HepG2 (cell line): ENCODE data around the gene CRYGA. TPM values are rescaled to one million over a fixed set of nuclear protein-coding genes. Genes with fewer than 3 reads are reported as not detected.

Experiments used
- ATAC-seq: fragments of 200-7000 bp; cut with Tn5 transposase; 3 replicates; pipeline ENCODE4 v1.9.1; 2020; ENCODE audit warnings: mild to moderate bottlenecking, moderate library complexity
- BruUV-seq: library from RNA; stranded (reverse); fragments of 400-500 nt; replicated peaks from 2 replicates; lab custom pipeline; 2021; lab: Mats Ljungman, UMichigan
- CTCF ChIA-PET: fragments of 300-600 bp; formaldehyde crosslinking; extraction: SDS; loops from one replicate; lab custom pipeline; 2021; ENCODE audit warnings: low total read pairs, inconsistent platforms, low intra/inter-chr PET ratio; lab: Yijun Ruan, JAX
- POLR2A ChIA-PET: fragments of 350-600 bp; sonication (Branson Sonifier 250); formaldehyde crosslinking; loops from one replicate; lab custom pipeline; 2020; ENCODE audit warnings: antibody characterized with exemption, inconsistent platforms; lab: Yijun Ruan, JAX
- DNase-seq: peaks from one replicate; pipeline ENCODE4 v3.0.0-alpha.2; 2015; ENCODE audit warnings: low spot score
- FAIRE-seq: peaks from 3 replicates; lab custom pipeline; 2011; peaks lifted over from hg19 to GRCh38; lab: Jason Lieb, UNC
- H2AFZ ChIP-seq: one replicate; pipeline ENCODE4 v1.6.1; 2011; ENCODE audit warnings: low read length, inconsistent platforms
- H3K27ac ChIP-seq: fragments of 300-600 bp; 3 replicates; pipeline ENCODE4 v1.8.0; 2011; ENCODE audit warnings: mixed run types, mild to moderate bottlenecking, mixed read lengths, low read length, inconsistent platforms; ENCODE audit not compliant: insufficient read depth; ENCODE audit errors: extremely low read length
- H3K27me3 ChIP-seq, 2 experiments: fragments of 200-600 bp in 1 of 2; 2 replicates in 1 of 2; 3 replicates in 1 of 2; pipeline versions ENCODE4 v1.6.0 to v1.8.0; 2011; ENCODE audit warnings: low read length in 2 of 2, mild to moderate bottlenecking in 2 of 2, moderate library complexity in 2 of 2, inconsistent platforms in 1 of 2; ENCODE audit not compliant: insufficient read depth in 2 of 2, control insufficient read depth in 1 of 2
- H3K36me3 ChIP-seq, 2 experiments: fragments of 200-600 bp in 1 of 2; replicated peaks in 1 of 2; 2 replicates in 1 of 2; 3 replicates in 1 of 2; pipeline versions ENCODE4 v1.5.1 to v1.8.0; 2011; ENCODE audit warnings: low read length in 2 of 2, inconsistent platforms in 1 of 2; ENCODE audit not compliant: insufficient read depth in 2 of 2, control insufficient read depth in 1 of 2
- H3K4me1 ChIP-seq: 2 replicates; pipeline ENCODE4 v1.5.1; 2012; ENCODE audit warnings: low read length, inconsistent platforms; ENCODE audit not compliant: insufficient read depth
- H3K4me2 ChIP-seq: 2 replicates; pipeline ENCODE4 v1.6.0; 2011; ENCODE audit warnings: low read depth, low read length, inconsistent platforms
- H3K4me3 ChIP-seq, 3 experiments: fragments of 200-600 bp in 1 of 3; sonication (generic), shearing (Covaris generic) in 1 of 3; replicated peaks in 1 of 3; 2 replicates each; pipeline ENCODE4 v1.5.1; 2011 to 2016; ENCODE audit warnings: low read length in 3 of 3, inconsistent platforms in 2 of 3, low read depth in 2 of 3, mild to moderate bottlenecking in 2 of 3, control low read depth in 1 of 3, mixed read lengths in 1 of 3; ENCODE audit not compliant: insufficient read depth in 1 of 3
- H3K79me2 ChIP-seq: one replicate; pipeline ENCODE4 v1.6.1; 2011; ENCODE audit warnings: low read length, inconsistent platforms; ENCODE audit not compliant: insufficient read depth
- H3K9ac ChIP-seq: 2 replicates; pipeline ENCODE4 v1.6.0; 2011; ENCODE audit warnings: mild to moderate bottlenecking, low read depth, low read length, inconsistent platforms; ENCODE audit not compliant: insufficient read depth
- H3K9me3 ChIP-seq: 2 replicates; pipeline ENCODE4 v1.5.1; 2012; ENCODE audit warnings: mild to moderate bottlenecking, low read length
- H4K20me1 ChIP-seq: 2 replicates; pipeline ENCODE4 v1.6.0; 2011; ENCODE audit warnings: inconsistent platforms, mild to moderate bottlenecking, low read length, moderate library complexity; ENCODE audit not compliant: insufficient read depth
- MAF1 ChIP-seq: sonication (generic); formaldehyde crosslinking; IDR thresholded peaks from 2 replicates; pipeline ENCODE4 v1.5.0; 2020; ENCODE audit warnings: missing genetic modification reagents, borderline replicate concordance
- STAG1 ChIP-seq: sonication (generic); formaldehyde crosslinking; IDR thresholded peaks from 2 replicates; pipeline ENCODE4 v1.4.0; 2020; ENCODE audit warnings: missing genetic modification reagents
- ZNF572 ChIP-seq: sonication (generic); formaldehyde crosslinking; IDR thresholded peaks from 2 replicates; pipeline ENCODE4 v1.5.1; 2020; ENCODE audit warnings: mild to moderate bottlenecking, missing genetic modification reagents
- WGBS: methylation state at CpG from one replicate; pipeline ENCODE4 v1.1.6; 2017; ENCODE audit warnings: low lambda C conversion rate; 5-methylcytosine and 5-hydroxymethylcytosine counted together
- in situ Hi-C: cut with HindIII; loops from 2 replicates; pipeline ENCODE4 v1.10.0; 2017; ENCODE audit warnings: low pct_unique_long_range_greater_than_20kb; ENCODE audit not compliant: extremely low pct_ligation_motif_present
- intact Hi-C: fragments of 100-400 bp; cut with micrococcal nuclease; formaldehyde crosslinking; loops from one replicate; pipeline ENCODE4 v1.10.0; 2022; ENCODE audit not compliant: unreplicated experiment
- polyA plus RNA-seq, 8 experiments: library from polyadenylated mRNA; depleted of rRNA in 3 of 8; stranded (reverse) in 7 of 8; unstranded in 1 of 8; fragments of >200 nt; fragmentation: Illumina TruSeq in 4 of 8; extraction: Trizol in 4 of 8; gene quantifications; 2 replicates each; pipeline versions ENCODE4 v1.2.1 to v1.2.3, GENCODE V29; 2011 to 2016; ENCODE audit warnings: low read depth in 4 of 8, missing spikeins in 1 of 8, mixed read lengths in 1 of 8; ENCODE audit not compliant: insufficient read depth in 1 of 8
- total RNA-seq, 5 experiments: library from RNA; depleted of rRNA; stranded (reverse); fragments of >200 nt; fragmentation: Illumina TruSeq; extraction: Trizol; gene quantifications; 2 replicates each; pipeline ENCODE4 v1.2.3, GENCODE V29; 2016; ENCODE audit warnings: low read depth in 1 of 5
- TF ChIP-seq, protein P1 (sequence below): sonication (generic); formaldehyde crosslinking; IDR thresholded peaks from 2 replicates; pipeline ENCODE4 v1.5.0; 2020; ENCODE audit warnings: mild to moderate bottlenecking, missing genetic modification reagents, moderate library complexity
- TF ChIP-seq, protein P2 (sequence below): sonication (generic); formaldehyde crosslinking; IDR thresholded peaks from 2 replicates; pipeline ENCODE4 v1.4.0; 2020; ENCODE audit warnings: missing genetic modification reagents, mild to moderate bottlenecking, borderline replicate concordance

The CRYGA gene
- total and polyA plus RNA-seq, 2 of the 13 experiments (the other 11 are each of a cell fraction or from before 2014, with no cell fraction given): not detected

GRCh38 chr2:208148803-208149202, 14.6 kb downstream of the CRYGA start (continued):
- TF ChIP-seq, protein P1, sequence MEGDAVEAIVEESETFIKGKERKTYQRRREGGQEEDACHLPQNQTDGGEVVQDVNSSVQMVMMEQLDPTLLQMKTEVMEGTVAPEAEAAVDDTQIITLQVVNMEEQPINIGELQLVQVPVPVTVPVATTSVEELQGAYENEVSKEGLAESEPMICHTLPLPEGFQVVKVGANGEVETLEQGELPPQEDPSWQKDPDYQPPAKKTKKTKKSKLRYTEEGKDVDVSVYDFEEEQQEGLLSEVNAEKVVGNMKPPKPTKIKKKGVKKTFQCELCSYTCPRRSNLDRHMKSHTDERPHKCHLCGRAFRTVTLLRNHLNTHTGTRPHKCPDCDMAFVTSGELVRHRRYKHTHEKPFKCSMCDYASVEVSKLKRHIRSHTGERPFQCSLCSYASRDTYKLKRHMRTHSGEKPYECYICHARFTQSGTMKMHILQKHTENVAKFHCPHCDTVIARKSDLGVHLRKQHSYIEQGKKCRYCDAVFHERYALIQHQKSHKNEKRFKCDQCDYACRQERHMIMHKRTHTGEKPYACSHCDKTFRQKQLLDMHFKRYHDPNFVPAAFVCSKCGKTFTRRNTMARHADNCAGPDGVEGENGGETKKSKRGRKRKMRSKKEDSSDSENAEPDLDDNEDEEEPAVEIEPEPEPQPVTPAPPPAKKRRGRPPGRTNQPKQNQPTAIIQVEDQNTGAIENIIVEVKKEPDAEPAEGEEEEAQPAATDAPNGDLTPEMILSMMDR (CRISPR knock-in tag): peak; percentile 27; the same call in 1 of the 2 replicates
- TF ChIP-seq ZNF572 (CRISPR knock-in tag) (no peak), MAF1 (no peak)

DNA sequence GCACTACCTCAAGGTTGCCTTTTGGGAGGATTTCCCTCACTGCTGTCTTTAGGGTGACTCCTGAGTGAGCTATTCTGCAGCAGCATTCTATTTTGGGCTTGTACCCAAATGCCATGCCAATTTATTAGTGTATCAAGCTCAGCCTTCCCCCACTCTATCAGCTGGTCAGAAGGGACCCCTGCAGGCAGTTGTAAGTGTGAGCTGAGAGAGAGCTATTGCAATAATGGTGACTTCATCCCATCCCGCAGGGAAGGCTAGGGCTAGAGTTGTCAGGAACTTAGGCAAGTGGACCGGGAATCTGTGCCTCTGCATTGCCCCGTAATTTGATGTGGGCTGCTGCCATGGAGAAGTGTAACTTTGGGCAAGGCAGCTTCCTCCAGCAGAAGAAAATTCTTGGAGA, 15.6 kb downstream of the CRYGA start:
- peak; percentile 48; the same call in 2 of the 3 replicates for ATAC-seq
- H3K4me3 ChIP-seq: no peak overlapping the region
- TF ChIP-seq, protein P1 (CRISPR knock-in tag): peak; percentile 30
- TF ChIP-seq, protein P2, sequence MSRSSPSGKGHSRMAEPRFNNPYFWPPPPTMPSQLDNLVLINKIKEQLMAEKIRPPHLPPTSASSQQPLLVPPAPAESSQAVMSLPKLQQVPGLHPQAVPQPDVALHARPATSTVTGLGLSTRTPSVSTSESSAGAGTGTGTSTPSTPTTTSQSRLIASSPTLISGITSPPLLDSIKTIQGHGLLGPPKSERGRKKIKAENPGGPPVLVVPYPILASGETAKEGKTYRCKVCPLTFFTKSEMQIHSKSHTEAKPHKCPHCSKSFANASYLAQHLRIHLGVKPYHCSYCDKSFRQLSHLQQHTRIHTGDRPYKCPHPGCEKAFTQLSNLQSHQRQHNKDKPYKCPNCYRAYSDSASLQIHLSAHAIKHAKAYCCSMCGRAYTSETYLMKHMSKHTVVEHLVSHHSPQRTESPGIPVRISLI (CRISPR knock-in tag): no peak
- peak; percentile 31; the same call in 1 of the 2 replicates for TF ChIP-seq STAG1
- TF ChIP-seq, all 625 proteins: peak for 2
- POLR2A ChIA-PET: no interaction called here
- Histone ChIP-seq H2AFZ (no peak overlapping the region), H4K20me1 (no peaks in the 10 kb centered on the region), H3K9ac (no peak overlapping the region), H3K4me1 (peaks cover 11% of the 10 kb centered on the region), H3K4me2 (no peak overlapping the region), H3K79me2 (no peaks in the 10 kb centered on the region), H3K27me3 (peaks cover 0 to 5% of the 10 kb centered on the region in 2 experiments; a peak in 1 of 5 replicates), H3K9me3 (no peaks in the 10 kb centered on the region), H3K27ac (no peak overlapping the region), H3K36me3 (no peaks in the 10 kb centered on the region)
- in situ Hi-C loops (no loop called here), intact Hi-C loops (no loop called here)
- FAIRE-seq: no peak
- BruUV-seq: no TSS peak
- CTCF ChIA-PET: no interaction called here
- no peak for DNase-seq
- 29% methylated on average over 3 of the region's 3 CpGs for WGBS
